B cell (primary cell): Measurements from ENCODE around the gene CTIF.

Source experiments
- CTCF ChIP-seq: fragments of 200-600 bp; IDR thresholded peaks from one replicate; pipeline ENCODE4 v1.8.0; 2022; ENCODE audit warnings: antibody characterized with exemption, mild to moderate bottlenecking
- EZH2 ChIP-seq: IDR thresholded peaks from 2 replicates; pipeline ENCODE4 v1.6.1; 2012; ENCODE audit warnings: borderline replicate concordance, low read depth, mild to moderate bottlenecking, moderate library complexity, low read length; ENCODE audit not compliant: insufficient read depth, poor library complexity, severe bottlenecking

- TF ChIP-seq CTCF = no peak
- no peak for TF ChIP-seq EZH2
Observed at GRCh38 chr18:48796491-48797205, 257.8 kb downstream of the CTIF start.
